22Rv1 (cell line): Measurements from ENCODE around the gene MGAT3.

Experiments
- CTCF ChIP-seq: fragments of 450-650 bp; IDR thresholded peaks from 2 replicates; pipeline ENCODE4 v1.5.1; 2017; ENCODE audit warnings: mild to moderate bottlenecking
- ZFX ChIP-seq: fragments of 450-650 bp; IDR thresholded peaks from 2 replicates; pipeline ENCODE4 v1.6.1; 2017; ENCODE audit warnings: antibody characterized with exemption, borderline replicate concordance

GRCh38 chr22:39501644-39502108 lies 44.9 kb downstream of the MGAT3 start:
- TF ChIP-seq CTCF (no peak), ZFX (no peak)
